ENCODE results near the gene SMG1.

Gene SMG1

GRCh38 chr16:18829251-18829650, 97.0 kb downstream of the SMG1 start:
- Histone ChIP-seq H3K4me1 (ENCODE audit: insufficient read depth, low read length) (no peaks in the 10 kb centered on the region), H3K9me3 (ENCODE audit: low read length) (no peaks in the 10 kb centered on the region), H3K36me3 (ENCODE audit: insufficient read depth, low read length) (peaks cover 63% of the 10 kb centered on the region), H3K4me3 (ENCODE audit: low read length) (no peak overlapping the region), H3K27me3 (ENCODE audit: insufficient read depth, low read length) (no peaks in the 10 kb centered on the region), H2AFZ (ENCODE audit: low read depth, low read length) (no peak overlapping the region)

DNA sequence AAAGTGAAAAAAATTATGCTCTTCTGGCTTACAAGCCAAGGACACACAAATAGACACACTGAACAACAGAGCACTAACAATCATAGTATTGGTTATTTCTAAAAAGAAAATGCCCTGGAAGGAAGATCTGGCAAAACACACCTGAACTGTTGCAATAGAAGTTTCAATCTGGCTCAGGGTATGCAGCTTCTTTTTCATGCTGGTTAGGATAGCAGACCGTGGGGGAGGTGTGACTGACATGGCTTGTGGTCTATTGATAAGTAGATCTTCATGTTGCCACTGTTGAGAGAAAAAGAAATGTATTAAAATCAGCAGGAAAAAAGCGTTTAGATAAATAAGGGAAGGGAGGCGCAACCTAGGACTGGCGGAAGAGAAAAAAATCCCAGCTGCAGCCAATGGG, 98.3 kb downstream of the SMG1 start:
- no peaks in the 10 kb centered on the region for H3K9me3 ChIP-seq (ENCODE audit: low read length)
- no peaks in the 10 kb centered on the region for H3K4me1 ChIP-seq (ENCODE audit: insufficient read depth, low read length)
- no peak overlapping the region for H3K4me3 ChIP-seq (ENCODE audit: low read length)
- no peak overlapping the region for H2AFZ ChIP-seq (ENCODE audit: low read depth, low read length)
- peaks cover 53% of the 10 kb centered on the region for H3K36me3 ChIP-seq (ENCODE audit: insufficient read depth, low read length)
- H3K27me3 ChIP-seq (ENCODE audit: insufficient read depth, low read length), result no peaks in the 10 kb centered on the region

- Histone ChIP-seq H3K27me3 (ENCODE audit: insufficient read depth, low read length) (no peaks in the 10 kb centered on the region), H3K36me3 (ENCODE audit: insufficient read depth, low read length) (peaks cover 69% of the 10 kb centered on the region), H3K9me3 (ENCODE audit: low read length) (no peaks in the 10 kb centered on the region), H3K4me1 (ENCODE audit: insufficient read depth, low read length) (no peaks in the 10 kb centered on the region), H2AFZ (ENCODE audit: low read depth, low read length) (no peak overlapping the region), H3K4me3 (ENCODE audit: low read length) (no peak overlapping the region)
Measured at GRCh38 chr16:18816286-18816685, 109.9 kb downstream of the SMG1 start.

GRCh38 chr16:18811925-18812324, 114.3 kb downstream of the SMG1 start:
- Histone ChIP-seq H3K27me3 (ENCODE audit: insufficient read depth, low read length) (no peaks in the 10 kb centered on the region), H2AFZ (ENCODE audit: low read depth, low read length) (no peak overlapping the region), H3K36me3 (ENCODE audit: insufficient read depth, low read length) (peaks cover 75% of the 10 kb centered on the region), H3K4me1 (ENCODE audit: insufficient read depth, low read length) (no peaks in the 10 kb centered on the region), H3K9me3 (ENCODE audit: low read length) (no peaks in the 10 kb centered on the region), H3K4me3 (ENCODE audit: low read length) (no peak overlapping the region)

GRCh38 chr16:18809165-18809564, 117.0 kb downstream of the SMG1 start:
- Histone ChIP-seq H3K9me3 (ENCODE audit: low read length) (no peaks in the 10 kb centered on the region), H3K27me3 (ENCODE audit: insufficient read depth, low read length) (no peaks in the 10 kb centered on the region), H3K4me1 (ENCODE audit: insufficient read depth, low read length) (no peaks in the 10 kb centered on the region), H2AFZ (ENCODE audit: low read depth, low read length) (no peak overlapping the region), H3K4me3 (ENCODE audit: low read length) (no peak overlapping the region), H3K36me3 (ENCODE audit: insufficient read depth, low read length) (peaks cover 57% of the 10 kb centered on the region)

DNA sequence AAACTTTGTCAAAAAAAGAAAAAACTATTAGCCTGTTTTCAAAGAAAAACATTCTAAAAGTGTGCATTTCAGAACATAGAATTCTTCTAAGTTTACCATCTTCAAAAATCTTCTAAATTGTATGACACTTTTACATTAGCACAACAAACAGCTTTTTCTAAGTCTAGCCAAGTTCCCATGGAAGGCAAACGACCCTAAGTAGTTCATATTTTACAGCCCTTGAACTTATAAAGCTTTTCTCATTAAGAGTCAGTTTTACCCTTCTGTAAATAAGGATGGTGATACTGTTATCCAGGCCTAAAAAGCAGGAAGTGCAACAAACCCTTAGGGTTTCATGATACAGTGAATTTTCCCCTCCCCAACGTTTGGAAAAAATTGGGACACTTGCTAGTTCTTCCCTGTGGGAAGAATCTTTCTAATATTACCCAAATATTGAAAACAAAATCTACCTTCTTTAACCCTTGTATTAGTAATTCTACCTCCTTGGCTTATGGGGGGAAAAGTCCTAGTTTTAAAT, 120.9 kb downstream of the SMG1 start:
- H3K9me3 ChIP-seq (ENCODE audit: low read length), result no peaks in the 10 kb centered on the region
- peaks cover 30% of the 10 kb centered on the region for H3K36me3 ChIP-seq (ENCODE audit: insufficient read depth, low read length)
- H3K4me1 ChIP-seq (ENCODE audit: insufficient read depth, low read length), result no peaks in the 10 kb centered on the region
- no peak overlapping the region for H2AFZ ChIP-seq (ENCODE audit: low read depth, low read length)
- no peaks in the 10 kb centered on the region for H3K27me3 ChIP-seq (ENCODE audit: insufficient read depth, low read length)
- H3K4me3 ChIP-seq (ENCODE audit: low read length), result no peak overlapping the region

DNA sequence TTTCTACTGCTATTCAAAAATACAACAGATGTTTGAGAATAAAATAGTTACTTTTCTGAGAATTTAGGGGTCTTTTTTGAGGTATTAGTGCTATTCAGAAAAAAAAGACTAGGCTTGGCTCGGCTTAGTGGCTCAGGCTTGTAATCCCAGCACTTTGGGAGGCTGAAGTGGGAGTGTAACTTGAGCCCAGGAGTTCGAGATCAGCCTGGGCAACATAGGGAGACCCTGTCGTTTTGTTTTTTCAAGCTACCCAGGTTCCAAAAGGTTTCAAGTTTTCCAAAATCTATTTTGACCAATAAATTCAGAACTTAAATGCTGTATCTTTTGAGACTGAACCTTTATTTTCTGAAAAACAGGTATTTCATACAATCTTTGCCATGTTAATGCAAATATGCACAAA, 121.7 kb downstream of the SMG1 start:
- H2AFZ ChIP-seq (ENCODE audit: low read depth, low read length), result no peak overlapping the region
- peaks cover 5% of the 10 kb centered on the region for H3K4me1 ChIP-seq (ENCODE audit: insufficient read depth, low read length)
- no peaks in the 10 kb centered on the region for H3K27me3 ChIP-seq (ENCODE audit: insufficient read depth, low read length)
- peaks cover 26% of the 10 kb centered on the region for H3K36me3 ChIP-seq (ENCODE audit: insufficient read depth, low read length)
- H3K9me3 ChIP-seq (ENCODE audit: low read length), result no peaks in the 10 kb centered on the region
- no peak overlapping the region for H3K4me3 ChIP-seq (ENCODE audit: low read length)

- Histone ChIP-seq H3K4me1 (ENCODE audit: insufficient read depth, low read length) (peaks cover 12% of the 10 kb centered on the region), H3K36me3 (ENCODE audit: insufficient read depth, low read length) (peaks cover 19% of the 10 kb centered on the region), H3K9me3 (ENCODE audit: low read length) (no peaks in the 10 kb centered on the region), H3K27me3 (ENCODE audit: insufficient read depth, low read length) (no peaks in the 10 kb centered on the region), H3K4me3 (ENCODE audit: low read length) (no peak overlapping the region), H2AFZ (ENCODE audit: low read depth, low read length) (no peak overlapping the region)
Measured at GRCh38 chr16:18803569-18804462, 122.4 kb downstream of the SMG1 start.

GRCh38 chr16:18802767-18803343, 123.4 kb downstream of the SMG1 start:
- H2AFZ ChIP-seq (ENCODE audit: low read depth, low read length), result no peak overlapping the region
- H3K9me3 ChIP-seq (ENCODE audit: low read length), result no peaks in the 10 kb centered on the region
- no peaks in the 10 kb centered on the region for H3K27me3 ChIP-seq (ENCODE audit: insufficient read depth, low read length)
- peaks cover 17% of the 10 kb centered on the region for H3K36me3 ChIP-seq (ENCODE audit: insufficient read depth, low read length)
- no peak overlapping the region for H3K4me3 ChIP-seq (ENCODE audit: low read length)
- H3K4me1 ChIP-seq (ENCODE audit: insufficient read depth, low read length), result peaks cover 15% of the 10 kb centered on the region

- Histone ChIP-seq H3K9me3 (ENCODE audit: low read length) (no peaks in the 10 kb centered on the region), H2AFZ (ENCODE audit: low read depth, low read length) (peak within 1 kb of the TSS; percentile 53), H3K27me3 (ENCODE audit: insufficient read depth, low read length) (no peaks in the 10 kb centered on the region), H3K36me3 (ENCODE audit: insufficient read depth, low read length) (peaks cover 19% of the 10 kb centered on the region), H3K4me3 (ENCODE audit: low read length) (peak within 1 kb of the TSS; percentile 77), H3K4me1 (ENCODE audit: insufficient read depth, low read length) (peaks cover 15% of the 10 kb centered on the region)
Measured at GRCh38 chr16:18801145-18801972, 124.8 kb downstream of the SMG1 start, which contains the start of gene ARL6IP1. Gene ARL6IP1 (minus strand): TSS chr16:18801549. CDS start chr16:18801466, 83 bp downstream.

DNA sequence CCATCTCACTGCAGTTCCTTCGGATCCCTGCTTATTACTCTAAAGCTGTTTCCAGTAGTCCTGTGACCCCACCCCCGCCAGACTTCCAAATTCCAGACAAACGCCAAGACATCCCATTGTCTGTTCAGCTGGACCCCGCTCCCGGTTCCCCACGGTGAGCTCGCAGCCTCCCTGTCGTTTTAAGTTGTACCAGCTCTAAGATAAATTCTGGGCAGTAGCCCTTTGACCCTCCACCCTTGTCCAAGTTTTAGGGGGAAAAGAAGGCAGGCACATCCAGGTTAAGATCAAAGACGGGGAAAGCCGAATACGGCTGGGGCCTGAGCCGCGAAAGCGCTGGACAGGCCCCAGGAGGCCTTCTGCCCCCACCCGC, 125.4 kb downstream of the SMG1 start:
- H3K4me3 ChIP-seq (ENCODE audit: low read length), result peak overlapping the region; percentile 77
- peaks cover 15% of the 10 kb centered on the region for H3K4me1 ChIP-seq (ENCODE audit: insufficient read depth, low read length)
- no peaks in the 10 kb centered on the region for H3K9me3 ChIP-seq (ENCODE audit: low read length)
- peak overlapping the region; percentile 53 for H2AFZ ChIP-seq (ENCODE audit: low read depth, low read length)
- no peaks in the 10 kb centered on the region for H3K27me3 ChIP-seq (ENCODE audit: insufficient read depth, low read length)
- H3K36me3 ChIP-seq (ENCODE audit: insufficient read depth, low read length), result peaks cover 25% of the 10 kb centered on the region

DNA sequence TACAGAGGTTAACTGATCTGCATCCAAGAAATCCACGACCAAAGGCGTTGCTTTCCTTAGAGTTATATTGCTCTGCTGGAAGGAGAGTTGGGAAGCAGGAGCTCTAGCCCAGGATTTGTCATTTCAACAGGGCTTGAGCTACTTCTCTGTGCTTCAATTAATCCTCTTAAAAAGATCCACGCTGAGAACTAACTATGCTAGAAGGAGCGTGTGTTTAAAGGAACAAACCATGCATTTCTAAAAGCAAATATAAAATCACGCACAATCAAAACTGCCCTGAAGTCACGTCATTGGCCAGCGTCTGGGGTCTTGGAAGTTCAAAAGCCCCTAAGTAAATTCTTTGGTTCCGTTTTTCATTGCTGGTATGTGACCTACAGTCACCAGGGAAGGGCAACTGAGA, 125.9 kb downstream of the SMG1 start:
- H3K36me3 ChIP-seq (ENCODE audit: insufficient read depth, low read length), result peaks cover 30% of the 10 kb centered on the region
- no peaks in the 10 kb centered on the region for H3K27me3 ChIP-seq (ENCODE audit: insufficient read depth, low read length)
- no peak overlapping the region for H2AFZ ChIP-seq (ENCODE audit: low read depth, low read length)
- H3K4me3 ChIP-seq (ENCODE audit: low read length), result peak overlapping the region; percentile 77
- H3K9me3 ChIP-seq (ENCODE audit: low read length), result no peaks in the 10 kb centered on the region
- peaks cover 15% of the 10 kb centered on the region for H3K4me1 ChIP-seq (ENCODE audit: insufficient read depth, low read length)

- H2AFZ ChIP-seq (ENCODE audit: low read depth, low read length), result no peak overlapping the region
- peaks cover 35% of the 10 kb centered on the region for H3K36me3 ChIP-seq (ENCODE audit: insufficient read depth, low read length)
- H3K4me3 ChIP-seq (ENCODE audit: low read length), result peak overlapping the region; percentile 77
- no peaks in the 10 kb centered on the region for H3K27me3 ChIP-seq (ENCODE audit: insufficient read depth, low read length)
- peaks cover 15% of the 10 kb centered on the region for H3K4me1 ChIP-seq (ENCODE audit: insufficient read depth, low read length)
- H3K9me3 ChIP-seq (ENCODE audit: low read length), result no peaks in the 10 kb centered on the region
Measured at GRCh38 chr16:18799500-18799899, 126.7 kb downstream of the SMG1 start.
